ENCODE data around the gene HEPACAM2.

HEPACAM2 gene

DNA sequence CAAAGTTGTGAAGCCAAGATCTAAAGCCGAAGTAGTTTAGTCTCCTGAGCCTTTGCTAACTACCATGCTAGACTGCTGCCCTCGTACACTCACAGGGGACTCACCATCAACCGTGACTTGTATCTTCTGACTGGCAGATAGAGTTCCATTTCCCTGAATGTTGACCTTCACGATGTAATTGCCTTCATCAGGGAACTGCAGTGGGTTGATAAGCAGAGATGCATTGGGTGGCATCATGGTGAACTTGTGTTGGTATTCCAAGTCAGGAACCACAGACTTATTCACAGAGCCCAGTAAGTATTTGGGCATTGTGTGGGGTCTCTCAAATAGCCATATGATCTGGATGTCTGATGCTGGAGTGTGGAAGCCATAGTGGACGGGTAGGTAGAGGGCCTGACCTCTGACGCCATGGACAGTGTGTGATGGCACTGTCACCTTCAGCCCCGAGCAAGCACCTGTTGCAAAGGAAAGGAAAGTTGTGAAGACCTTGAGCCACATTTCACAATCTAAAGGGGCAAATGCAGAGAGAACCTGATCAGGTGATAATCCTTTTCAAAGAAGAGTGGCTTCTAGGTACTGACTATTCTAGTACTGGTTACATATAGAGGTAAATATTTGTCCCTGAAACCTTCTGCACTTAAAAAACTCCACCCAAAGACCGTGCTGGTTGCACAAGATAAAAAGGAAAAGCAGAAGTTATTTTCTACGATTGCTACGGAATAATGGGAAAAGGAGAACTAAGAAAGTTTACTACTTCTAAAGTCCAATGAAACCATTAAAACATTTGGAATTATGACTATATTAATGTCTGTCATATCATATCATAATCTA lies 7.1 kb downstream of the HEPACAM2 start:
- H3K27me3 ChIP-seq (ENCODE audit: insufficient read depth, low read depth) = no peaks in the 10 kb centered on the region
- no peaks in the 10 kb centered on the region for H3K36me3 ChIP-seq (ENCODE audit: insufficient read depth)
- no peak overlapping the region for H3K27ac ChIP-seq
- TF ChIP-seq, protein P1, sequence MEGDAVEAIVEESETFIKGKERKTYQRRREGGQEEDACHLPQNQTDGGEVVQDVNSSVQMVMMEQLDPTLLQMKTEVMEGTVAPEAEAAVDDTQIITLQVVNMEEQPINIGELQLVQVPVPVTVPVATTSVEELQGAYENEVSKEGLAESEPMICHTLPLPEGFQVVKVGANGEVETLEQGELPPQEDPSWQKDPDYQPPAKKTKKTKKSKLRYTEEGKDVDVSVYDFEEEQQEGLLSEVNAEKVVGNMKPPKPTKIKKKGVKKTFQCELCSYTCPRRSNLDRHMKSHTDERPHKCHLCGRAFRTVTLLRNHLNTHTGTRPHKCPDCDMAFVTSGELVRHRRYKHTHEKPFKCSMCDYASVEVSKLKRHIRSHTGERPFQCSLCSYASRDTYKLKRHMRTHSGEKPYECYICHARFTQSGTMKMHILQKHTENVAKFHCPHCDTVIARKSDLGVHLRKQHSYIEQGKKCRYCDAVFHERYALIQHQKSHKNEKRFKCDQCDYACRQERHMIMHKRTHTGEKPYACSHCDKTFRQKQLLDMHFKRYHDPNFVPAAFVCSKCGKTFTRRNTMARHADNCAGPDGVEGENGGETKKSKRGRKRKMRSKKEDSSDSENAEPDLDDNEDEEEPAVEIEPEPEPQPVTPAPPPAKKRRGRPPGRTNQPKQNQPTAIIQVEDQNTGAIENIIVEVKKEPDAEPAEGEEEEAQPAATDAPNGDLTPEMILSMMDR (conservative IDR thresholded peaks at IDR 0.05; ENCODE audit: low read depth, low read length) = no peak
- no peak overlapping the region for H3K9ac ChIP-seq
- no peaks in the 10 kb centered on the region for H3K79me2 ChIP-seq (ENCODE audit: insufficient read depth, low read depth)
- H3K4me2 ChIP-seq = no peak overlapping the region
- H4K20me1 ChIP-seq (ENCODE audit: insufficient read depth) = no peaks in the 10 kb centered on the region
- H3K4me3 ChIP-seq (IDR thresholded peaks at IDR 0.05; ENCODE audit: insufficient read depth, low read depth, low read length) = no peak overlapping the region
- no peaks in the 10 kb centered on the region for H3K4me1 ChIP-seq (ENCODE audit: low read depth, poor library complexity, severe bottlenecking)
- H2AFZ ChIP-seq (ENCODE audit: low read depth) = no peak overlapping the region

DNA sequence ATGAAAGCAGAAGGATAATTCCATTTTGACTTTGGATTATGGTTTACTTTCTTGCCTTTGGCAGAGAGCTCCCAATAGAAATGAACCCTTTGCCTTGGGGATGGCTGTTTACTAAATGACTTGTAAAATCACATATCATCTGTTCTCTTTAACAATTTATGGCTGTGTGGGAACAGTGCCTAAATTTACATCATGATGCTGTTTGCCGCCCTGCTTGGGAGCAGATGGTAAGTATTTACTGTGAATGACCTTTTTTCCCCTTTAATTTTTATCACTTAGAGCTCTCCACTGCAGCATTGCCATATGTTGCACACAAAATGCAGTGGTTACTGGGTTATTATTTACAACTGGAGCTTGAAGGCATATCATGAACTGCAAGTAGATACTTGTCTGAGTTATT lies 13.4 kb downstream of the HEPACAM2 start:
- Histone ChIP-seq H3K36me3 (ENCODE audit: insufficient read depth) (no peaks in the 10 kb centered on the region), H3K79me2 (ENCODE audit: insufficient read depth, low read depth) (no peaks in the 10 kb centered on the region), H4K20me1 (ENCODE audit: insufficient read depth) (no peaks in the 10 kb centered on the region), H3K27ac (no peak overlapping the region), H3K4me3 (IDR thresholded peaks at IDR 0.05; ENCODE audit: insufficient read depth, low read depth, low read length) (no peak overlapping the region), H3K4me1 (ENCODE audit: low read depth, poor library complexity, severe bottlenecking) (no peaks in the 10 kb centered on the region), H3K9ac (no peak overlapping the region), H3K27me3 (ENCODE audit: insufficient read depth, low read depth) (no peaks in the 10 kb centered on the region), H2AFZ (ENCODE audit: low read depth) (no peak overlapping the region), H3K4me2 (no peak overlapping the region)
- TF ChIP-seq, protein P1 (conservative IDR thresholded peaks at IDR 0.05; ENCODE audit: low read depth, low read length) = no peak

DNA sequence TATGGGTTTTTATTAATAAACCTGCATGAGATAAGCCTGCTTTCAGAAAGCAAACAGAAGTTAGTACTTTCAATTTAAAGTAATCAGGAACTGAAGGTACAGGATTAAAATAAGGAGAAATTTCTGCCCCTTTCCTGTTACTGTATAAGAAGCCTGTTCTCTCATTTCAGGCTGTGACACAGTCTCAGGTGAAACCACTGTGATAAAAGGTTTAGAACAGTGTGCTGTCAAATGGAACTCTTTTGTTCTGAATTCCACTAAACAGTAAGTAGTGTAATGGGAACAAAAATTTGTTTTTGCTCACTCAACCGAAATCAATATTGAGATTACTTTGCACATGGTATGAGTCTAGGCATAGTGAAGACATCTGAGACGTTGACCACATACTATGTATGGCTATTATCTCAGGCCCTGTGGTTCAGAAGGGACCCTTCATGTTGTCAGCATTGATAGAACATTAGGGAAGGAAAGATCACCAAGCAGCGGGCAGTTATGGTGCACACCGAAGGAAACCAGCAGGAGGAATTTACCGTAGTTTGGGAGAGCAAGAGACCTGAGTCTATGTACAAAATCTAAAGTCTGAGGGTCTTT lies 14.9 kb downstream of the HEPACAM2 start:
- no peaks in the 10 kb centered on the region for H3K27me3 ChIP-seq (ENCODE audit: insufficient read depth, low read depth)
- H3K36me3 ChIP-seq (ENCODE audit: insufficient read depth) = no peaks in the 10 kb centered on the region
- no peaks in the 10 kb centered on the region for H3K4me1 ChIP-seq (ENCODE audit: low read depth, poor library complexity, severe bottlenecking)
- H4K20me1 ChIP-seq (ENCODE audit: insufficient read depth) = no peaks in the 10 kb centered on the region
- no peak overlapping the region for H3K4me3 ChIP-seq (IDR thresholded peaks at IDR 0.05; ENCODE audit: insufficient read depth, low read depth, low read length)
- H3K4me2 ChIP-seq = no peak overlapping the region
- H3K9ac ChIP-seq = no peak overlapping the region
- TF ChIP-seq, protein P1 (conservative IDR thresholded peaks at IDR 0.05; ENCODE audit: low read depth, low read length) = no peak
- no peak overlapping the region for H2AFZ ChIP-seq (ENCODE audit: low read depth)
- H3K27ac ChIP-seq = no peak overlapping the region
- no peaks in the 10 kb centered on the region for H3K79me2 ChIP-seq (ENCODE audit: insufficient read depth, low read depth)

DNA sequence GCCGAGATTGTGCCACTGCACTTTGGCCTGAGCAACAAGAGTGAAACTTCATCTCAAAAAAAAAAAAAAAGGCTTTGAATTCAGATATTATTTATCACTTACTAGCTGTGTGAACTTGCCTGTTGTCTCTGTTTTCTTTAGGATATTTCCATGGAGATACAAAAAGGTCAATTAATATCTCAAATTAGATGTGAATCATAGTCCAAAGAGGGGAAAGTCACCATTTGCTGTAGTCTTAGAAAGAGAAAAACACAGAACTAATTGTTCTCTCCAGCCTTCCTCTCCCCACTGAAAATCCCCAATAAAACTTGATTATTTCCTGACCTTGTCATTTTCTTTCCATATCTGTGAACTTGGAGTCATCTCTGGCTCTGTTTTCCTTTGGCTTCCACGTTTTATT lies 21.2 kb downstream of the HEPACAM2 start:
- TF ChIP-seq, protein P1 (conservative IDR thresholded peaks at IDR 0.05; ENCODE audit: low read depth, low read length) = no peak
- Histone ChIP-seq H3K36me3 (ENCODE audit: insufficient read depth) (no peaks in the 10 kb centered on the region), H2AFZ (ENCODE audit: low read depth) (no peak overlapping the region), H3K4me1 (ENCODE audit: low read depth, poor library complexity, severe bottlenecking) (no peaks in the 10 kb centered on the region), H3K9ac (no peak overlapping the region), H3K79me2 (ENCODE audit: insufficient read depth, low read depth) (no peaks in the 10 kb centered on the region), H3K4me3 (IDR thresholded peaks at IDR 0.05; ENCODE audit: insufficient read depth, low read depth, low read length) (no peak overlapping the region), H3K4me2 (no peak overlapping the region), H3K27ac (no peak overlapping the region), H3K27me3 (ENCODE audit: insufficient read depth, low read depth) (no peaks in the 10 kb centered on the region), H4K20me1 (ENCODE audit: insufficient read depth) (no peaks in the 10 kb centered on the region)
